ENCODE data around the gene CCDC158. TPM values are rescaled to one million over a fixed set of nuclear protein-coding genes. Genes with fewer than 3 reads are reported as not detected.

The CCDC158 gene
- total and polyA plus RNA-seq, 2 donors from 2014 or later, result 0.24 to 1.0 TPM

- no peak overlapping the region for H3K9ac ChIP-seq (ENCODE audit: low read length in 3 of 3)
- no peak overlapping the region for H3K27ac ChIP-seq (ENCODE audit: low read depth in 2 of 2, low read length in 2 of 2)
- DNase-seq (no peak), FAIRE-seq (no peak)
- H3K36me3 ChIP-seq (ENCODE audit: control insufficient read depth in 2 of 3, insufficient read depth in 3 of 3, low read length in 3 of 3), result no peaks in the 10 kb centered on the region
- no peaks in the 10 kb centered on the region for H3K27me3 ChIP-seq (ENCODE audit: control insufficient read depth, insufficient read depth, low read length)
- no peak overlapping the region for H3K4me3 ChIP-seq (ENCODE audit: low read length in 3 of 3)
- intact Hi-C loops (cut with DNase I), result no loop called here
- H3K9me3 ChIP-seq (ENCODE audit: control insufficient read depth in 2 of 3, insufficient read depth in 1 of 3, low read length in 3 of 3), result no peaks in the 10 kb centered on the region
- peaks cover 0 to 12% (median 0%) of the 10 kb centered on the region in 3 donors for H3K4me1 ChIP-seq (ENCODE audit: control insufficient read depth in 2 of 3, insufficient read depth in 2 of 3, low read depth in 1 of 3, low read length in 3 of 3)
- no peak for TF ChIP-seq CTCF (IDR thresholded peaks at IDR 0.05; ENCODE audit: borderline replicate concordance, extremely low read depth, insufficient read depth)
These were observed 46.1 kb downstream of the CCDC158 start for GRCh38 chr4:76374798-76375197.

GRCh38 chr4:76373919-76374552 is 46.9 kb downstream of the CCDC158 start:
- intact Hi-C loops (cut with DNase I), result no loop called here
- H3K36me3 ChIP-seq (ENCODE audit: control insufficient read depth in 2 of 3, insufficient read depth in 3 of 3, low read length in 3 of 3), result no peaks in the 10 kb centered on the region
- peaks cover 0 to 12% (median 0%) of the 10 kb centered on the region in 3 donors for H3K4me1 ChIP-seq (ENCODE audit: control insufficient read depth in 2 of 3, insufficient read depth in 2 of 3, low read depth in 1 of 3, low read length in 3 of 3)
- no peak overlapping the region for H3K9ac ChIP-seq (ENCODE audit: low read length in 3 of 3)
- no peaks in the 10 kb centered on the region for H3K9me3 ChIP-seq (ENCODE audit: control insufficient read depth in 2 of 3, insufficient read depth in 1 of 3, low read length in 3 of 3)
- no peak overlapping the region for H3K27ac ChIP-seq (ENCODE audit: low read depth in 2 of 2, low read length in 2 of 2)
- no peaks in the 10 kb centered on the region for H3K27me3 ChIP-seq (ENCODE audit: control insufficient read depth, insufficient read depth, low read length)
- TF ChIP-seq CTCF (IDR thresholded peaks at IDR 0.05; ENCODE audit: borderline replicate concordance, extremely low read depth, insufficient read depth), result no peak
- no peak overlapping the region for H3K4me3 ChIP-seq (ENCODE audit: low read length in 3 of 3)
- FAIRE-seq (no peak), DNase-seq (no peak)

GRCh38 chr4:76366737-76367136 is 54.2 kb downstream of the CCDC158 start:
- H3K4me3 ChIP-seq (ENCODE audit: low read length in 3 of 3), result no peak overlapping the region
- TF ChIP-seq CTCF (IDR thresholded peaks at IDR 0.05; ENCODE audit: borderline replicate concordance, extremely low read depth, insufficient read depth), result no peak
- no peaks in the 10 kb centered on the region for H3K4me1 ChIP-seq (ENCODE audit: control insufficient read depth in 2 of 3, insufficient read depth in 2 of 3, low read depth in 1 of 3, low read length in 3 of 3)
- H3K9ac ChIP-seq (ENCODE audit: low read length in 3 of 3), result no peak overlapping the region
- DNase-seq (no peak), FAIRE-seq (no peak)
- H3K27me3 ChIP-seq (ENCODE audit: control insufficient read depth, insufficient read depth, low read length), result no peaks in the 10 kb centered on the region
- no peaks in the 10 kb centered on the region for H3K9me3 ChIP-seq (ENCODE audit: control insufficient read depth in 2 of 3, insufficient read depth in 1 of 3, low read length in 3 of 3)
- intact Hi-C loops (cut with DNase I), result no loop called here
- H3K36me3 ChIP-seq (ENCODE audit: control insufficient read depth in 2 of 3, insufficient read depth in 3 of 3, low read length in 3 of 3), result no peaks in the 10 kb centered on the region
- no peak overlapping the region for H3K27ac ChIP-seq (ENCODE audit: low read depth in 2 of 2, low read length in 2 of 2)

- TF ChIP-seq CTCF (IDR thresholded peaks at IDR 0.05; ENCODE audit: borderline replicate concordance, extremely low read depth, insufficient read depth), result no peak
- FAIRE-seq (no peak), DNase-seq (no peak)
- H3K4me3 ChIP-seq (ENCODE audit: low read length in 3 of 3), result no peak overlapping the region
- H3K27ac ChIP-seq (ENCODE audit: low read depth in 2 of 2, low read length in 2 of 2), result no peak overlapping the region
- H3K4me1 ChIP-seq (ENCODE audit: control insufficient read depth in 2 of 3, insufficient read depth in 2 of 3, low read depth in 1 of 3, low read length in 3 of 3), result no peaks in the 10 kb centered on the region
- H3K36me3 ChIP-seq (ENCODE audit: control insufficient read depth in 2 of 3, insufficient read depth in 3 of 3, low read length in 3 of 3), result no peaks in the 10 kb centered on the region
- H3K9ac ChIP-seq (ENCODE audit: low read length in 3 of 3), result no peak overlapping the region
- no peaks in the 10 kb centered on the region for H3K27me3 ChIP-seq (ENCODE audit: control insufficient read depth, insufficient read depth, low read length)
- H3K9me3 ChIP-seq (ENCODE audit: control insufficient read depth in 2 of 3, insufficient read depth in 1 of 3, low read length in 3 of 3), result no peaks in the 10 kb centered on the region
- intact Hi-C loops (cut with DNase I), result no loop called here
These were observed 55.3 kb downstream of the CCDC158 start for GRCh38 chr4:76365636-76366035.

Measured in kidney (tissue), 14 donors.